Measurements from ENCODE around the gene HOMER2.

GRCh38 chr15:82936966-82937711 lies 15.4 kb downstream of the HOMER2 start:
- TF ChIP-seq EZH2phosphoT487 (IDR thresholded peaks at IDR 0.05; ENCODE audit: borderline replicate concordance, low read depth, low read length) (no peak), CTCF (conservative IDR thresholded peaks at IDR 0.05; ENCODE audit: low read length) (no peak)
